ENCODE results near the gene SCT.

SCT gene

GRCh38 chr11:584287-584686 is 42.7 kb downstream of the SCT start:
- no peak for DNase-seq (ENCODE audit: low spot score)

- peak; percentile 69 for DNase-seq (ENCODE audit: low spot score)
Observed at GRCh38 chr11:581752-582151, 45.2 kb downstream of the SCT start.

- DNase-seq (ENCODE audit: low spot score): no peak
Observed at GRCh38 chr11:581342-581741, 45.6 kb downstream of the SCT start.

GRCh38 chr11:579830-580601 is 47.0 kb downstream of the SCT start:
- DNase-seq (ENCODE audit: low spot score): no peak

- DNase-seq (ENCODE audit: low spot score): no peak
Observed at GRCh38 chr11:578276-579035, 48.5 kb downstream of the SCT start.

GRCh38 chr11:577611-577894 is 49.4 kb downstream of the SCT start:
- DNase-seq (ENCODE audit: low spot score): no peak

- no peak for DNase-seq (ENCODE audit: low spot score)
Observed at GRCh38 chr11:576811-577610, 50.0 kb downstream of the SCT start.
